Fibroblast of the aortic adventitia (primary cell): ENCODE results near the gene PLXNA4. TPM values are rescaled to one million over a fixed set of nuclear protein-coding genes. Genes with fewer than 3 reads are reported as not detected.
A peak's percentile ranks its signal among the peaks of the same experiment; 100 is the strongest.

Source experiments
- DNase-seq: peaks from one replicate; pipeline ENCODE4 v3.0.0-alpha.2; 2010; ENCODE audit warnings: low read depth
- H3K4me3 ChIP-seq: 2 replicates; pipeline ENCODE4 v1.5.1; 2011; ENCODE audit warnings: low read depth, mild to moderate bottlenecking, control low read depth, low read length, moderate library complexity
- CTCF ChIP-seq: IDR thresholded peaks from 2 replicates; pipeline ENCODE4 v1.5.1; 2011; ENCODE audit warnings: mild to moderate bottlenecking, low read length, control low read depth, inconsistent platforms; ENCODE audit not compliant: insufficient read depth
- total RNA-seq: library from RNA; depleted of rRNA; stranded (reverse); fragments of >200 nt; gene quantifications from 2 replicates; pipeline ENCODE4 v1.2.3, GENCODE V29; 2012; ENCODE audit warnings: low replicate concordance

The PLXNA4 gene
- total RNA-seq, 1 donor: 3.0 TPM

- TF ChIP-seq CTCF: no peak
- no peak overlapping the region for H3K4me3 ChIP-seq
- no peak for DNase-seq
Measured at GRCh38 chr7:132090444-132090843, 485.8 kb downstream of the PLXNA4 start.

GRCh38 chr7:132089356-132089755 is 486.9 kb downstream of the PLXNA4 start:
- no peak overlapping the region for H3K4me3 ChIP-seq
- DNase-seq: no peak
- no peak for TF ChIP-seq CTCF

GRCh38 chr7:132087421-132087820 is 488.8 kb downstream of the PLXNA4 start:
- no peak for DNase-seq
- no peak overlapping the region for H3K4me3 ChIP-seq
- TF ChIP-seq CTCF: no peak

- TF ChIP-seq CTCF: no peak
- peak; percentile 25 for DNase-seq
Measured at GRCh38 chr7:132084776-132085388, 491.4 kb downstream of the PLXNA4 start.

GRCh38 chr7:132083537-132084123 is 492.6 kb downstream of the PLXNA4 start:
- DNase-seq: no peak
- TF ChIP-seq CTCF: no peak
- no peak overlapping the region for H3K4me3 ChIP-seq

More at GRCh38 chr7:132084776-132085388, 491.4 kb downstream of the PLXNA4 start:
- H3K4me3 ChIP-seq: no peak overlapping the region

GRCh38 chr7:132083126-132083525 is 493.1 kb downstream of the PLXNA4 start:
- H3K4me3 ChIP-seq: no peak overlapping the region
- no peak for TF ChIP-seq CTCF
- no peak for DNase-seq
